Adrenal gland (tissue), 5 donors: ENCODE results near the gene RTP2.

Source experiments
- POLR2A ChIP-seq, 2 donors: fragments of 450-650 bp; IDR thresholded peaks; one replicate each; pipeline ENCODE4 v1.6.1; 2017; ENCODE audit warnings: antibody characterized with exemption in 2 of 2, mild to moderate bottlenecking in 2 of 2, moderate library complexity in 1 of 2
- TF ChIP-seq, protein P1 (sequence below), 6 experiments: fragments of 450-650 bp in 4 of 6; fragments of 200-600 bp in 2 of 6; sonication (generic) in 1 of 6; IDR thresholded peaks; 1 replicate in 5 of 6; 2 replicates in 1 of 6; pipeline versions ENCODE4 v1.5.1 to v1.8.0; 2016 to 2021; ENCODE audit warnings: antibody characterized with exemption in 6 of 6, mild to moderate bottlenecking in 2 of 6, moderate library complexity in 1 of 6
- donor health status: DM: no; HTN: no; CAD: no.

DNA sequence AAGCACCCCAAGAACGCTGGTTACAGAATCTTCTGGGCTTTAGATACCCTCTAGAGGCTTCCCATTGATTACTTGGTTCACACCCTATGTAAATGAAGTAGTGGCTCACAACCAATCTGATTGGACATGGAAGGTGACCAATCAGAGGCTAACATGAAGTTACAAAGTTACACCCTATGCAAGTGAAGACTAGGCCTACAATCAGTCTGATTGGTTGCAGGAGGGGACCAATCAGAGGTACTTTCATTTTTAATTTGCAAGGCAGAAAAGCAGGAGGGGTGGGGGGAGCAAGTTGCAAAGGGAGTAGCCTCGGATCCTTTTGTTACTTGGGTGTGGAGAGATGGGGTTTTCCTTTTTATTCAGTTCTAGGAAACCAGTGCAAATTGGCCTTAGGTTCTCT lies 11.1 kb upstream of the RTP2 start:
- TF ChIP-seq, protein P1, sequence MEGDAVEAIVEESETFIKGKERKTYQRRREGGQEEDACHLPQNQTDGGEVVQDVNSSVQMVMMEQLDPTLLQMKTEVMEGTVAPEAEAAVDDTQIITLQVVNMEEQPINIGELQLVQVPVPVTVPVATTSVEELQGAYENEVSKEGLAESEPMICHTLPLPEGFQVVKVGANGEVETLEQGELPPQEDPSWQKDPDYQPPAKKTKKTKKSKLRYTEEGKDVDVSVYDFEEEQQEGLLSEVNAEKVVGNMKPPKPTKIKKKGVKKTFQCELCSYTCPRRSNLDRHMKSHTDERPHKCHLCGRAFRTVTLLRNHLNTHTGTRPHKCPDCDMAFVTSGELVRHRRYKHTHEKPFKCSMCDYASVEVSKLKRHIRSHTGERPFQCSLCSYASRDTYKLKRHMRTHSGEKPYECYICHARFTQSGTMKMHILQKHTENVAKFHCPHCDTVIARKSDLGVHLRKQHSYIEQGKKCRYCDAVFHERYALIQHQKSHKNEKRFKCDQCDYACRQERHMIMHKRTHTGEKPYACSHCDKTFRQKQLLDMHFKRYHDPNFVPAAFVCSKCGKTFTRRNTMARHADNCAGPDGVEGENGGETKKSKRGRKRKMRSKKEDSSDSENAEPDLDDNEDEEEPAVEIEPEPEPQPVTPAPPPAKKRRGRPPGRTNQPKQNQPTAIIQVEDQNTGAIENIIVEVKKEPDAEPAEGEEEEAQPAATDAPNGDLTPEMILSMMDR (IDR thresholded peaks at IDR 0.05) = no peak
- TF ChIP-seq POLR2A (IDR thresholded peaks at IDR 0.05) = no peak
